SK-N-SH treated with all-trans-retinoic acid at 6 μM for 48 hours (cell line): ENCODE results near the gene CLCN3.

Experiments used
- BACH2 ChIP-seq: fragments of 250-450 bp; sonication (Bioruptor Pico); IDR thresholded peaks from 2 replicates; pipeline ENCODE4 v1.9.0; 2021; ENCODE audit warnings: mild to moderate bottlenecking, borderline replicate concordance
- ZFP30 ChIP-seq: fragments of 450-650 bp; formaldehyde crosslinking; IDR thresholded peaks from 2 replicates; pipeline ENCODE4 v1.5.0; 2022; ENCODE audit warnings: mild to moderate bottlenecking, moderate library complexity
- TF ChIP-seq, protein P1 (sequence below): fragments of 250-450 bp; sonication (Bioruptor Pico); IDR thresholded peaks from 2 replicates; pipeline ENCODE4 v1.8.0; 2020; ENCODE audit warnings: mild to moderate bottlenecking, moderate library complexity, borderline replicate concordance

DNA sequence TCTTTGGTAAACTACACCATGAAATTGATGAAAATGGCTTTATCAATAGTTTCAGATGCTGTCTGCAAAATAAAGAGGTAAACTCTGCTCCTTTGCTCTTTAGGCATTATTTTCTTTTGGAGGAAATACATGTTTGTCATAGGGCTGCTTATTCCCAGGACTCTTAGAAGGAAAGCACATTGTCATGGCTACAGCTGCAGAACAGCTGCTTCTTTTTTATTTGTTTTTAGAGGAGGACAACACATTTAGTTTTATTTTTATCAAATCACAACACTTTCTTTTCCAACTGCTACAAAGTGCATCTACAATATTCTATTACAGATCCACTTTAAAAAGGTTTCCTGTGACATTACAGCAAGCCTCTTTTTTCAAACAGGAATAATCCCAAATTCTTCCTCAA, 150.0 kb downstream of the CLCN3 start:
- TF ChIP-seq, protein P1, sequence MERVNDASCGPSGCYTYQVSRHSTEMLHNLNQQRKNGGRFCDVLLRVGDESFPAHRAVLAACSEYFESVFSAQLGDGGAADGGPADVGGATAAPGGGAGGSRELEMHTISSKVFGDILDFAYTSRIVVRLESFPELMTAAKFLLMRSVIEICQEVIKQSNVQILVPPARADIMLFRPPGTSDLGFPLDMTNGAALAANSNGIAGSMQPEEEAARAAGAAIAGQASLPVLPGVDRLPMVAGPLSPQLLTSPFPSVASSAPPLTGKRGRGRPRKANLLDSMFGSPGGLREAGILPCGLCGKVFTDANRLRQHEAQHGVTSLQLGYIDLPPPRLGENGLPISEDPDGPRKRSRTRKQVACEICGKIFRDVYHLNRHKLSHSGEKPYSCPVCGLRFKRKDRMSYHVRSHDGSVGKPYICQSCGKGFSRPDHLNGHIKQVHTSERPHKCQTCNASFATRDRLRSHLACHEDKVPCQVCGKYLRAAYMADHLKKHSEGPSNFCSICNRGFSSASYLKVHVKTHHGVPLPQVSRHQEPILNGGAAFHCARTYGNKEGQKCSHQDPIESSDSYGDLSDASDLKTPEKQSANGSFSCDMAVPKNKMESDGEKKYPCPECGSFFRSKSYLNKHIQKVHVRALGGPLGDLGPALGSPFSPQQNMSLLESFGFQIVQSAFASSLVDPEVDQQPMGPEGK (CRISPR knock-in tag) = no peak
- TF ChIP-seq BACH2 (no peak), ZFP30 (CRISPR knock-in tag) (no peak)
